ENCODE data around the gene ITIH6.
"Not testable (repeated sequence)": the region's sequence is repeated elsewhere in the genome, so short reads cannot be mapped to it uniquely, and the experiment has no call there.

ITIH6 gene

GRCh38 chrX:54794795-54795194, 3.3 kb downstream of the ITIH6 start:
- no peak for DNase-seq

GRCh38 chrX:54794028-54794427, 4.0 kb downstream of the ITIH6 start:
- no peak for DNase-seq

- not testable (repeated sequence) for DNase-seq
These were observed 8.7 kb downstream of the ITIH6 start for GRCh38 chrX:54789405-54789804.

GRCh38 chrX:54788446-54788845, 9.6 kb downstream of the ITIH6 start:
- DNase-seq = no peak

- DNase-seq = peak; percentile 48
These were observed 11.1 kb downstream of the ITIH6 start for GRCh38 chrX:54786967-54787366.

GRCh38 chrX:54785901-54786300, 12.2 kb downstream of the ITIH6 start:
- DNase-seq = no peak

- DNase-seq = no peak
These were observed 20.9 kb downstream of the ITIH6 start for GRCh38 chrX:54776987-54777672.

GRCh38 chrX:54776061-54776460, 22.0 kb downstream of the ITIH6 start:
- DNase-seq = no peak

GRCh38 chrX:54774391-54775094, 23.5 kb downstream of the ITIH6 start:
- not testable (repeated sequence) for DNase-seq

- DNase-seq = no peak
These were observed 39.7 kb downstream of the ITIH6 start for GRCh38 chrX:54758114-54759055.

- DNase-seq = no peak
These were observed 43.2 kb downstream of the ITIH6 start for GRCh38 chrX:54754854-54755253.

- DNase-seq = no peak
These were observed 49.4 kb downstream of the ITIH6 start for GRCh38 chrX:54748626-54749025.

GRCh38 chrX:54747733-54748393, 50.2 kb downstream of the ITIH6 start:
- DNase-seq = no peak

- no peak for DNase-seq
These were observed 51.1 kb downstream of the ITIH6 start for GRCh38 chrX:54746928-54747327.

- no peak for DNase-seq
These were observed 52.4 kb downstream of the ITIH6 start for GRCh38 chrX:54745676-54746075.

GRCh38 chrX:54738567-54738966, 59.5 kb downstream of the ITIH6 start:
- not testable (repeated sequence) for DNase-seq

- DNase-seq = not testable (repeated sequence)
These were observed 61.6 kb downstream of the ITIH6 start for GRCh38 chrX:54736298-54736942.

- DNase-seq = no peak
These were observed 76.6 kb downstream of the ITIH6 start for GRCh38 chrX:54721424-54721823.

GRCh38 chrX:54715621-54716020, 82.4 kb downstream of the ITIH6 start:
- DNase-seq = no peak

- DNase-seq = no peak
These were observed 83.6 kb downstream of the ITIH6 start for GRCh38 chrX:54714424-54714823.

- DNase-seq = no peak
These were observed 86.3 kb downstream of the ITIH6 start for GRCh38 chrX:54711735-54712134.

GRCh38 chrX:54710920-54711319, 87.1 kb downstream of the ITIH6 start:
- no peak for DNase-seq

All from activated T-cell treated with anti-CD3 and anti-CD28 coated beads, Interleukin-2, amount 50 U/mL, for 1 hour (primary cell).